Colon (tissue), 2 donors: ENCODE measurements around the gene MRM2.
"Not testable (repeated sequence)": the region's sequence is repeated elsewhere in the genome, so short reads cannot be mapped to it uniquely, and the experiment has no call there.

ENCODE experiments used
- FAIRE-seq: peaks from 2 replicates; lab custom pipeline; 2012; peaks lifted over from hg19 to GRCh38; lab: Jason Lieb, UNC
- donor health status: control.
- donor health status: control.

MRM2 gene

GRCh38 chr7:2241580-2242540 is at the start of gene MRM2, which contains the start of gene NUDT1:
Gene MRM2 (minus strand): TSS chr7:2242205. CDS start chr7:2242169, 36 bp downstream.
Gene NUDT1 (plus strand): TSS chr7:2242226. CDS start chr7:2244575, 2,349 bp downstream.
- FAIRE-seq = no peak

- FAIRE-seq = no peak
These were observed 48.9 kb upstream of the MRM2 start for GRCh38 chr7:2290877-2291276.

DNA sequence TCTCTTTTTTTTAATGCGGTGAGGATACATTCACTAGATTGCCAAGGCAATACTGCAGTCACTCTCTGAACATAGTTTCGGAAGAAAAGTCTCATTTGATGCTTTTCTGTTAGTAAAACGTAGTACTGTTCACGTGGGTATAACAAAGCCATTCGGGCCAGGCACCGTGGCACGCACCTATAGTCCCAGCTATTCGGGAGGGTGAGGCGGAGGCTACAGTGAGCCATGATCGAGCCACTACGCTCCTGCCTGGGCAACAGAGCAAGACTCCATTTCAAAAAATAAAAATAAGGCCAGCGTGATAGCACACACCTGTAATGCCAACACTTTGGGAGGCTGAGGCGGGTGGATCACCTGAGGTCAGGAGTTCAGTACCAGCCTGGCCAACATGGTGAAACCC is 47.6 kb upstream of the MRM2 start:
- no peak for FAIRE-seq

- no peak for FAIRE-seq
These were observed 47.1 kb upstream of the MRM2 start for GRCh38 chr7:2289111-2289586.

DNA sequence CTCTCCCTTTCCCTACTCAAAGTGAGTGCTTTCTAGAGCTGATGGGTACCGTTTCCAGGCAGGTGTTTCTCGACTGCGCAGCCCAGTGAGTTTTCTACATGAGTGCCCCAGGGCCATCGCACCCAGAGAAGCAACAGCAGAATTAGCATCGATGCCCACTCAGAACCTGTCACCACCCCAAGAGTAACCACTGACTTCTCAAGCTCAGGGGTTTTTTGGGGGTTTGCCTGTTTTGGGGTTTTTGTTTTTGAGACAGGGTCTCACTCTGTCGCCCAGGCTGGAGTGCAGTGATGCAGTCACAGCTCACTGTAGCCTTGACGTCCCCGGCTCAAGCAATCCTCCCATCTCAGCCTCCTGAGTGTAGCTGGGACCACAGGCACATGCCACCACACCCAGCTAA is 46.5 kb upstream of the MRM2 start:
- no peak for FAIRE-seq

DNA sequence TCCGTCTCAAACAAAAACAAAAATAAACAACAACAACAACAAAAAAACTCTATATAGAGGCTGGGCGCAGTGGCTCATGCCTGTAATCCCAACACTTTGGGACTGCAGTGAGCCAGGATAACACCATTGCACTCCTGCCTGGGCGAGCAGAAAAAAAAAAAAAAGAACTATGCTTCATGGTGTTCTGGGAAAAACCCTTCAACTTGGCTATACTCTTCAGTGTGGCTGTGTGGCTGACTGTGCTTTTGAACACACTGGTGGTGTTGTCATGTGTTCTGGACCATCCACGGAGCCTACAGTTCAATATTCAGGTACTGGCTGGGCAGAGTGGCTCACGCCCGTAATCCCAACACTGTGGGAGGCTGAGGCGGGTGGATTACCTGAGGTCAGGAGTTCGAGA is 45.7 kb upstream of the MRM2 start:
- no peak for FAIRE-seq

DNA sequence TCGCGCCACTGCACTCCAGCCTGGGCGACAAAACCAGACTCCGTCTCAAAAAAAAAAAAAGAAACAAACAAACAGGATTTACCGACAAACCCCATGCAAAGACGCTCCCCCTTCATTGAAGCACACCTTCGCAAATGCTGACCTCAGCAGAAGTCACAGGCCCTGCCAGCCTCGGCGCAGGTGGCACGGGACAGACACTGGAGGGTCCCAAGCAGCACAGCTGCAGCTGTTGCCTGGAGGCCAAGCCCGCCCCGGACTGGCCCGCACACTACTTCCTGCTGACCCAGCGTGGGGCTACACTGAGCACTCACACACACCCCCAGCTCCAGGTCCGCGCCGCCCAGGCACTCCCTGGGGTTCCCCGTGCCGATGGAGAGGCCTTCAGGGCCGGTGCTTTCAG is 41.1 kb upstream of the MRM2 start:
- FAIRE-seq = no peak

DNA sequence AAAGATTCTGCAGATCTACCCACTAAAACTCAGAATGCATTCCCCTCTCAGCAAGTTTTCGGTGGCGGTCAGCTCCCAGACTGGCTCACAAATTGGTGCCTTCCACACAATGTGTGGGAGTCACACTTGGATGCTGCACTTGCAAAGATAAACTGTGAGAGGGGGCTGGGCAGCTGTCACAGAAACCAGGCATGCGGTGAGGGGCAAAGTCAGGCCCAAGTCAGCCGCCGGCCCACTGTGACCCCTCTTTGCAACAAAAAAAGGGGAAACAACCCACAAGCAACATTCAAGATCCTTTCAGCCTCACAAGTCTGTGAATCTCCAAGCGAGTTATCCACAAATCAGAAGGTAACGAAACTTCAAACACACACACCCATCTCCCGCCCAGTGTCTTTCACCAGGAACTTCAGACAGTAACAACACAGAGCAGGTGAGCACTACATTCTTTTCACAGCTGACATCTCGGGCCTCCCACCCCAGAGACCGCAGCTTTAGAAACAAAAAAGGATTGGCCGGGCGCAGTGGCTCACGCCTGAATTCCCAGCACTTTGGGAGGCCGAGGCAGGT is 40.3 kb upstream of the MRM2 start:
- no peak for FAIRE-seq

- no peak for FAIRE-seq
These were observed 39.5 kb upstream of the MRM2 start for GRCh38 chr7:2281541-2281940.

DNA sequence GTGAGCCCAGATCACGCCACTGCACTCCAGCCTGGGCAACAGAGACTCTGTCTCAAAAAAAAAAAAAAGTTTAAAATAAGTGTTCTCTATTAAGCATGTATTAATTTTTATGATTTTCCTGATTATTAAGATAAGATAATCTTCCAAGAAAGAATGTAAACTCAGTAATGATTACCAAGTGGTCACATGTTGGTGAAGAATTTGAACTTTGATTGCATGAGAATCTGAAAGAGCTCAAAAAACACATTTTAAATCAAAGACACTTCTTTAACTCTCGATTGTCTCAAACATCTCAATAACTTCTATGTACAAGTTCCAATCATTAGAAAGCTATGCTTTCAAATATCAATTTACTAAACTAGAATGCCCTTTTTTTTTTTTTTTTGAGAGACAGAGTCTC is 38.4 kb upstream of the MRM2 start:
- FAIRE-seq = no peak

GRCh38 chr7:2279896-2280295 is 37.9 kb upstream of the MRM2 start:
- FAIRE-seq = no peak

DNA sequence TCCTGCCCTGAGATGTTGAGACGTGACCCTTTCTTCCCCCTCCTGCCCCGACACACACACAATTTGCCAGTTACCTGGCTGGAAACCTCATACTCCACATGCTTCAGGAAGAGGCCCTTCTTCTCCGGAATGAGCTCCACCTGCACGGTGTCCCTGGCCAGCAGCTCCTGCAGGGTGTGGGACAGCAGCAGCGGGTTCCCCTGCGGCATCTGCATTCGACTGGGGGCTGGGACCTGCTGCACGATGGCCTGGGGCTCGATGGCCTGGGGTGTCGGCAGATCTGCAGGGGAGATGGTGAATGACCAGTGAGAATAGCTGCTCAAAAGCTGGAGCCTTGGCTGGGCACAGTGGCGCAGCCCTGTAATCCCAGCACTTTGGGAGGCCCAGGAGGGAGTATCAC is 36.0 kb upstream of the MRM2 start:
- no peak for FAIRE-seq

- FAIRE-seq = no peak
These were observed 34.1 kb upstream of the MRM2 start for GRCh38 chr7:2276107-2276506.

GRCh38 chr7:2275101-2275500 is 33.1 kb upstream of the MRM2 start:
- no peak for FAIRE-seq

DNA sequence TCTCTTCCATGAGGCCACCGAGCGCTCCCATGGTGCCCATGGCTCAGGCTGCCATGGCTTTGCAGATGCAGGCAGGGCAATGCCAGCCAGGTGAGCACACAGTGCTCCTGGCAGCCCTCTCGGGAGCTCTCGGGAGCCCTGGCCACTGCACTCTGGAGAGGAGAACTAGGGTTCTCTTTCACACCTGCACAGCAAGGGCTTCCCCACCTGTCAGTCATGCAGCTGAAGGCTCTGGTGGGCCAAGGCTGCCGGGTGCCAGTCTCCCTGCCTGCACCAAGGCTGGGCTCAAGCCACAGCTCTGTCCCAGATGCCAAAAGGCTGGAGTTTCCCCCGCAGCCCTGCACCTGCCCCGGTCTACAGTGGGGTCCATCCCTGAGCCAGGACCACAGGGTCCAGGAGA is 32.7 kb upstream of the MRM2 start:
- FAIRE-seq = no peak

DNA sequence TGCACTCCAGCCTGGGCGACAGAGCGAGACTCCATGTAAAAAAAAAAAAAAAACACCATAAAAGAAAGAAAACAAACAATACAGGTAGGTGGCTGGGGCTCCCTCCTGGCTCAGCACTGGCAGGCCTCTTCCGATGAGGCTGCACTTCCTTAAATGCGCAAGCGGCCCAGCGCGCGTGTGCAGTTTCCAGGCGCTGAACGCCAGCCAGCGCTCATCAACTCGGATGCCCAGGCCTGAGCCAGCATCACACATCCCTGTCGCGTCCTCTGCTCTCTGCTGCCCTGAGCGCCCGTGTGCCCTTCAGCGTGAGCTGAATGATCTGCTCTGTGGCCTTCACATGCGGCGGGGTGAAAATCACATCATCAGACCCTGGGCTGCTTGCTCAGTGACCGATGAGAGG is 31.9 kb upstream of the MRM2 start:
- no peak for FAIRE-seq

DNA sequence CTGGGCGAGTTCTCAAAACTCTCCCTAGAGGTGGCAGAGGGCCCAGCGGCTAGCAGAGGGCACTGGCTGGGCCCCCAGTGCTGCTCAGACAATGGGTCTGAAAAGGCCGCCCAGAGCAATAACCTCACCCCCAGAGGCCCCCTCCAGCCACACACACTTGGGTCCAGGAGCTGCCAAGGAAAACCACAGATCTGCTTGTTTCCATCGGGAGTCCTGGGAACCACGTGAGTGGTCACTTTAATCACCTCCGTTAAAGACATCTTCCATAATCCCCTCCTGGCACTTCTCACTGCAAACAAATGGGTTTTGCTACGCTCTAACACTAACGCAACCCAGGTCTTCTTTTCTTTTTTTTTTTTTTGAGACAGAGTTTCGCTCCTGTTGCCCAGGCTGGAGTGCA is 30.0 kb upstream of the MRM2 start:
- FAIRE-seq = no peak

GRCh38 chr7:2271273-2272026 is 29.4 kb upstream of the MRM2 start:
- FAIRE-seq = no peak

DNA sequence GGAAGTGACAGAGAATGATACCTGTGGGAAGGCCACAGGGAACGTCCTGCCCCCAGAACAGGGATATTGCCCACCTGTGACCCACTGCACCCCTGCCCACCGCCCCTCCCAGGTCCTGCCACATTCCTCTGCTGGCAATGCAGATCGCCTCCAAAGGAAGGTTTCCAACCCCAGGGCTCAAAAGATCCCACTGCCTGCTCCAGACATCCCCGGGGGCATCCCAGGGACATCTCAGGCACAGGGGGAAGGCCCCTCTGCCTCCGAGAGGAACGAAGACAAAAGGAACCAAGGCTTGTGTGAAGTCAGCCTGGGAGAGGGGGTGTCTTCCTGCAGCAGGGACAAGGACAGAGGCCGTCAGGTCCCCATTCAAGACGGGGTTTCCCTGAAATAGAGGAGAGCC is 28.5 kb upstream of the MRM2 start:
- no peak for FAIRE-seq

GRCh38 chr7:2269991-2270460 is 28.0 kb upstream of the MRM2 start:
- FAIRE-seq = no peak

DNA sequence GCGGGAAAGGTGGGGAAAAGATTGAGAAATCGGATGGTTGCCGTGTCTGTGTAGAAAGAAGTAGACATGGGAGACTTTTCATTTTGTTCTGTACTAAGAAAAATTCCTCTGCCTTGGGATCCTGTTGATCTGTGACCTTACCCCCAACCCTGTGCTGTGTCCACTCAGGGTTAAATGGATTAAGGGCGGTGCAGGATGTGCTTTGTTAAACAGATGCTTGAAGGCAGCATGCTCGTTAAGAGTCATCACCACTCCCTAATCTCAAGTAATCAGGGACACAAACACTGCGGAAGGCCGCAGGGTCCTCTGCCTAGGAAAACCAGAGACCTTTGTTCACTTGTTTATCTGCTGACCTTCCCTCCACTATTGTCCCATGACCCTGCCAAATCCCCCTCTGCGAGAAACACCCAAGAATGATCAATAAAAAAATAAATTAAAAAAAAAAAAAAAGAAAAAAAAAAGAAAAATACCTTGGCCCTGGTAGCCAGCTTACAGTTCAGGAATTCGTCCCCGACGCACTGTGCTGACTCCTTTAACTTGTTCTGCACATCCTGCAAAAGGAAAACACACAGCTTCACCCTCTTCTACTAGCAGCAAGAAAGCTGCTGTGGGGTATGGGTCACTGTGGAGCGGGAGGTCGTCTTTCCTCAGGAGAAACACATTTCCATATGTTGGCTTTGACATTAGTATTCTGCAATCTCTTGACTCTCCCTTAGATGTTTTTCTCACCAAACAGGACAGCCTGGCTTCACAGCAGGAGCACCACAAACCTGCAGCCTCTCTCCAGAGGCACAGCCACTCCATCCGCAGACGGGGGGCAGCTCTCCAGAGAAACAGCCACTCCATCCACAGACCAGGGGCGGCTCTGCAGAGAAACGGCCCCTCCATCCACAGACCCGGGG is 27.3 kb upstream of the MRM2 start:
- FAIRE-seq = not testable (repeated sequence)

DNA sequence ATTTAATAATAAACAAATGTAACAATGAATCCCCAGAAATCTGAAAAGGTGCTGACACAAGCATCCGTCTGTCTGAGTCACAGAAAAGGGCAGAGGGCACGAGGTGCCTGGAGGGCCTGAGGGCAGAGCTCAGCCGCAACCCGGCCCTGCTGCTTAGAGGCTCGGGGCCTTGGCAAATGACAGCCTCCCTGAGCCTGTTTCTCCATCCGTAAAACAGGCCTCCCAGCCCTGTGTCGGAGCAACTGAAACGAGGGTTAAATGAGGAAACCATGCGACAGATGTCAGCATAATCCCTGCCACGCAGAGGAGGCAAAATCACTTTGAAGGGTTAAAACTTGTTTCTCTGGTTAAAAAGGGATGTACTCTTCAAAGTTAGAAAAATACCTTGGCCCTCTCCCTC is 24.9 kb upstream of the MRM2 start:
- no peak for FAIRE-seq
